ENCODE measurements around the gene BAMBI.

Gene BAMBI

DNA sequence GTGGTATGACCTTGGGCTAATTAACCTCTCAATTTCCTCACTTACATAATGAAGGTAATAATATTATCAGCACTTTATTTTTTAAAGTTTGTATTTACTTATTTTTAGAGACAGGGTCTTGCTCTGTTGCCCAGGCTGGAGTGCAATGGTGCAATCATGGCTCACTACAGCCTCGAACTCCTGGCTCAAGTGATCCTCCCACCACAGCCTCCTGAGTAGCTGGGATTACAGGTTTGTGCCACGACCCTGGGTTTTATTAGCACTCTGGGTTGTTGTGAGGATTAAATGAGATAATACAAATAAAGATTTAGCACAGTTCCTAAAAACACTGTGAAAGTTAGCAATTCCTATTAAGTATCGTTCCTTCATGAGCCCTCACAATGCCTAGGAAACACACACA, 14.7 kb downstream of the BAMBI start:
- H3K27ac ChIP-seq: no peak overlapping the region
- TF ChIP-seq, protein P1, sequence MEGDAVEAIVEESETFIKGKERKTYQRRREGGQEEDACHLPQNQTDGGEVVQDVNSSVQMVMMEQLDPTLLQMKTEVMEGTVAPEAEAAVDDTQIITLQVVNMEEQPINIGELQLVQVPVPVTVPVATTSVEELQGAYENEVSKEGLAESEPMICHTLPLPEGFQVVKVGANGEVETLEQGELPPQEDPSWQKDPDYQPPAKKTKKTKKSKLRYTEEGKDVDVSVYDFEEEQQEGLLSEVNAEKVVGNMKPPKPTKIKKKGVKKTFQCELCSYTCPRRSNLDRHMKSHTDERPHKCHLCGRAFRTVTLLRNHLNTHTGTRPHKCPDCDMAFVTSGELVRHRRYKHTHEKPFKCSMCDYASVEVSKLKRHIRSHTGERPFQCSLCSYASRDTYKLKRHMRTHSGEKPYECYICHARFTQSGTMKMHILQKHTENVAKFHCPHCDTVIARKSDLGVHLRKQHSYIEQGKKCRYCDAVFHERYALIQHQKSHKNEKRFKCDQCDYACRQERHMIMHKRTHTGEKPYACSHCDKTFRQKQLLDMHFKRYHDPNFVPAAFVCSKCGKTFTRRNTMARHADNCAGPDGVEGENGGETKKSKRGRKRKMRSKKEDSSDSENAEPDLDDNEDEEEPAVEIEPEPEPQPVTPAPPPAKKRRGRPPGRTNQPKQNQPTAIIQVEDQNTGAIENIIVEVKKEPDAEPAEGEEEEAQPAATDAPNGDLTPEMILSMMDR (conservative IDR thresholded peaks at IDR 0.05): no peak

DNA sequence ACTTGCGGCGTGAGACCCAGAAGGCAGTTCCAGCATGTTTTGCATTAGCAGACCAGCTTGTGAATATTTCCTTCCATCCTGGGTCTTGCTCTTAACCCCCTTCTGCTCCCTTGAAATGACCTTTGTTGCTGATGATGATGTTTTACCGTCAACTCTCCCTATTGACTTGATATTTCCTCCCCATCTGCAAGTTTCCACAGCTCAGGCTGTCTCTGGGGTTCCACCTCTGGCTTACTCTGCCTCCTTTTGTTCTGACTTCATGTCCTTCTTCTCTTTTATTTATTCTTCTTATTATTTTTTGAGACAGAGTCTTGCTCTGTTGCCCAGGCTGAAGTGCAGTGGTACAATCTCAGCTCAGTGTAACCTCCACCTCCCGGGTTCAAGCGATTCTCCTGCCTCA, 17.2 kb downstream of the BAMBI start:
- TF ChIP-seq, protein P1 (conservative IDR thresholded peaks at IDR 0.05): no peak
- H3K27ac ChIP-seq: no peak overlapping the region

DNA sequence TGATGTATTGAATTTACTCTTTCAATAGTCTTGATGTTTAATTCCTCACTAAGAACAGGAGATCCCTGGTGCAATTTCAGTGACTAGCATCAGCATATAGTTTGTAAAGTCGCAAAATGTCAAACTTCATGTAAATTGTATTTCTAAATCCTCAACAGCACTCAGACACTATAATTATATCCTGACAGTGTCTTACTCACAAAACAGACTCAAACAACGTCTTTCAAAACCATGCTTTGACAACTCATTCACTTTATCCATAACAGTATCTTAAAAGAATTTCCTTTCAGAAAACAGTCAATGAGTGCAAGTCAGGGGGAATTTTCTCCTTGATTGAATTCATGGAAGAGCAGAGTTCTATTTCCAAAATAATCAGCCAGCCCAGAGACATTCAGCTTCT, 20.8 kb downstream of the BAMBI start:
- TF ChIP-seq, protein P1 (conservative IDR thresholded peaks at IDR 0.05): no peak

DNA sequence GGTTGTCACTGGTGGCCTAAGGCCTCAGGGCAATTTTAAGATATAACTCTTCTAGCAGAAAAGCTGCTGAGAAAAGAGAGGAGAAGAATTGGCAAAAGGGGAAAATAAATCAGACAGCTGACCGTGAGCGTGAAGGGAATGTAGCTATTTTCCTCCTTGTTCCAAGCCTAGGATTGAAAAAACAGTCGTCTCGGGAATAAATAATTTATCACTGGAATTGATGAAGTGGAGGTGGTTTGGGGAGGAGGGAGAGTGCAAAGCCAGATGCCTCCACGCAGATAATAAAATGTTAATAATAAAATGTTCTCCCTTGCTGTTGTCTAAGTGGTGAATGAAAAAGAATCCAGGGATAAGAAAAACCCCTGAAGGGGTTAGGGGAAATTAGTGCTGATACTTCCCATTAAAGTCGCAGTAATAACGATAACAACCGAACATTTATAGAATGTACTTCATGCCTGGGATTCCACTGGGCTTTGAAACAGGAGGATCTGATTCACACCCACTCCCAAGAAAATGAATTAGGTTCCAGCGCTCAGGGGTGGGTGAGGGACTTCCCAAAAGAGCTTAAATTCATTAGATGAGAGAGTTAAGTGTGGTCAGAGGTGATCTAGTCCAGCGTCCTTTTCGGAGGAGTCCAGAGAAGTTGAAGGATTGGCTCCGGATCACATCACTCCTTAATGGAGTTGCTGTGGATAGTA, 27.3 kb downstream of the BAMBI start:
- TF ChIP-seq, protein P1 (conservative IDR thresholded peaks at IDR 0.05): no peak
- no peak overlapping the region for H3K27ac ChIP-seq

More for the DNA sequence above, 20.8 kb downstream of the BAMBI start:
- no peak overlapping the region for H3K27ac ChIP-seq

DNA sequence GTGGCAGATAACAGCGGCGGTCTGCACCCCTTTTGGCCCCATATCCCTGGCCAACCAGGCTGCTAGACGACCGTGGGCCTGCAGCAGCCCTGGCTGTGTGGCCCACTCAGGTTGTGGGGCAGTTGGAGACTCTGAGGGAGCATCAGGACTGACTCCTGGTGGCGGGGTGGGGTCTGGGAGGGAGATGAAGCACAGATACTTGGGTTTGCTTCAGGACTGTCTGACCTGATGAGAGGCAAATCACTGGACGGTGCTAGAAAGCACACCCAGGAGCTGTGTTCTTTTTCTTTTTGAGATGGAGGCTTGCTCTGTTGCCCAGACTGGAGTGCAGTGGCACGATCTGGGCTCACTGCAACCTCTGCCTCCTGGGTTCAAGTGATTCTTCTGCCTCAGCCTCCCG, 28.2 kb downstream of the BAMBI start:
- no peak overlapping the region for H3K27ac ChIP-seq
- TF ChIP-seq, protein P1 (conservative IDR thresholded peaks at IDR 0.05): no peak

DNA sequence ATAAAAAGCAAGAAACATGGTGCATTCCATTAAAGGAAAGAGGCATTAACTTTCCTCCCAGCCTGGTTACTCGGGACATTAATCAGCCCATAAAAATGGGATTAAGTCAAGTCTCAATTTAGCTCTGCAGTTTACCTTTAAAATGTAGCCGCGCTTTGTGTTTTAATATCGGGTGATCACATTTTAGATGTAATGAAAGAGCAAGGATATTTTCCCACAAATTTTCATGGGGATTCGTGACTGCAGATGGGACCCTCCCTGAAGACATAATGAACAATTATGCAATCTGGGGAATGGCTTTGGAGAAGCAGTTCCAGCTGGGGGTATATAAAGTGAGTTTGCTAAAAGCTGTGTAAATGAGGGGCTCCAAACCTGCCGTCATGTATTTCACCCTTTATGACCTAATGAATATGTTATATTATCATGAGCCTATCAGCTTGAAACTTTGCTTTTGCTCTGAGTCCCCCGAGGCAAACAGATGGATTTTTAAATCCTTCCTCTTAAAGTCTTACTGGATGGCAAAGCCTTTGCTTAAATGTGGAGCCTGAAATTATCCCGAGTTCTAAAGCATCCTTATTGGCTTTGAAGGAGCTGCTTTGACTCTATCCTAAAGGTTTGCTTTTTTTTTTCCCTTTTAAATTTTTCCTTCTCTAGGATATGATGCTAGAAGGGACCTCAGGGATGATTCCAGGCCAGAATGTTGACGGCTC, 31.8 kb downstream of the BAMBI start:
- H3K27ac ChIP-seq: no peak overlapping the region
- TF ChIP-seq, protein P1 (conservative IDR thresholded peaks at IDR 0.05): no peak

DNA sequence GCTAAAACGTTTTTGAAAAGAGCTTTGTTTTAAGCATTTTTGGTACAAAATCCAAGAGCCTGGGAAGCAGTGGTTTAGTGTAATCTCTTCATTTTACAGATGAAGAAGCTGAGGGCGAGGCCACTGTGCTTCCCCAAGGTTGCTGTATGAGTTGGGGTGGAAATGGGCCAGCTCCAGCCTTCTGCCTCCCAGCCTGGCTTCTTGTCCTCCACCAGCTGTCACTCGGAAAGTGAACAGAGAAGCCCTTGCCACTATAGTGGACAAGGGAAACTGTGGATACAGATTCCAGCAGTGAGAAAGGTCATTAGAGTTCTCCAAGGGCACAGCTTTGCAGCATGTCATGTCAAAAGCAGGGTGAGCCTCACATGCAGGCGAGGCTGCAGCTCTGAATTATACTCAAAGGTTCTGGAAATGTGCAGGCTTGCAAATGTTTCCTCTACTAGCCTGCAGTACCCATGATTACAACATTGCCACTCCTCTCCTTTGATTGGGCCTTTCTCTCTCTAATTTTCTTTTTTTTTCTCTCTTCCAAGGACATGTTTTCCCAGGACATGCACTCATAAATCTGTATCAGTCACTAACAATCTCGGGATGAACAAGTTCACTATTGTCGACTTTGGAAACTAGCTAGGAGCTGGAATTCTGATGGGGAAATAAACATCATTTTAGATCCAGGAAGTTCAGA, 33.0 kb downstream of the BAMBI start:
- no peak overlapping the region for H3K27ac ChIP-seq
- TF ChIP-seq, protein P1 (conservative IDR thresholded peaks at IDR 0.05): no peak
